RWPE1 (cell line): ENCODE results near the gene GRM1.
A peak's percentile ranks its signal among the peaks of the same experiment; 100 is the strongest.

Experiments
- CTCF ChIA-PET: fragments of 350-600 bp; sonication (Branson Sonifier 250); formaldehyde crosslinking; extraction: SDS; loops from one replicate; lab custom pipeline; 2021; lab: Yijun Ruan, JAX
- POLR2A ChIA-PET: fragments of 400-600 bp; formaldehyde crosslinking; extraction: SDS; loops from one replicate; lab custom pipeline; 2020; ENCODE audit warnings: antibody characterized with exemption; ENCODE audit not compliant: low non-redundant PET; lab: Yijun Ruan, JAX
- DNase-seq: peaks from one replicate; pipeline ENCODE4 v3.0.0; 2012; ENCODE audit warnings: low spot score
- H3K27ac ChIP-seq: fragments of 450-650 bp; 2 replicates; pipeline ENCODE4 v1.5.1; 2017
- CTCF ChIP-seq: fragments of 450-650 bp; conservative IDR thresholded peaks from 2 replicates; pipeline ENCODE4 v1.5.1; 2017; ENCODE audit warnings: low read depth, mild to moderate bottlenecking

GRM1 gene

GRCh38 chr6:146028252-146028795, 538 bp upstream of the GRM1 start:
- CTCF ChIA-PET: interaction anchor here (0.6 to 1.0 kb wide), 2 partner anchors 41 to 757 kb away, joined by 3 to 4 read pairs; no protein-coding TSS in a partner anchor
- no peak for TF ChIP-seq CTCF
- peak; percentile 71 for DNase-seq
- POLR2A ChIA-PET: no interaction called here
- no peak overlapping the region for H3K27ac ChIP-seq

DNA sequence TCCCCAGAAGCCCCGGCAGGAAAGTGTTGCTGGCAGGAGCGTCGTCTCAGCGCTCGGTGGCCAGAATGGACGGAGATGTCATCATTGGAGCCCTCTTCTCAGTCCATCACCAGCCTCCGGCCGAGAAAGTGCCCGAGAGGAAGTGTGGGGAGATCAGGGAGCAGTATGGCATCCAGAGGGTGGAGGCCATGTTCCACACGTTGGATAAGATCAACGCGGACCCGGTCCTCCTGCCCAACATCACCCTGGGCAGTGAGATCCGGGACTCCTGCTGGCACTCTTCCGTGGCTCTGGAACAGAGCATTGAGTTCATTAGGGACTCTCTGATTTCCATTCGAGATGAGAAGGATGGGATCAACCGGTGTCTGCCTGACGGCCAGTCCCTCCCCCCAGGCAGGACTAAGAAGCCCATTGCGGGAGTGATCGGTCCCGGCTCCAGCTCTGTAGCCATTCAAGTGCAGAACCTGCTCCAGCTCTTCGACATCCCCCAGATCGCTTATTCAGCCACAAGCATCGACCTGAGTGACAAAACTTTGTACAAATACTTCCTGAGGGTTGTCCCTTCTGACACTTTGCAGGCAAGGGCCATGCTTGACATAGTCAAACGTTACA, 817 bp downstream of the GRM1 start:
- CTCF ChIA-PET: interaction anchor here (0.7 to 1.0 kb wide), 2 partner anchors 22 to 756 kb away, joined by 3 to 4 read pairs; no protein-coding TSS in a partner anchor
- no peak for DNase-seq
- POLR2A ChIA-PET: no interaction called here
- no peak overlapping the region for H3K27ac ChIP-seq
- no peak for TF ChIP-seq CTCF

- CTCF ChIA-PET: interaction anchor here (0.7 kb wide), 1 partner anchor 1497 kb away, joined by 3 read pairs; no protein-coding TSS in a partner anchor
- no peak for TF ChIP-seq CTCF
- POLR2A ChIA-PET: no interaction called here
- no peak overlapping the region for H3K27ac ChIP-seq
- DNase-seq: no peak
Measured at GRCh38 chr6:146032387-146032786, 3.5 kb downstream of the GRM1 start.

DNA sequence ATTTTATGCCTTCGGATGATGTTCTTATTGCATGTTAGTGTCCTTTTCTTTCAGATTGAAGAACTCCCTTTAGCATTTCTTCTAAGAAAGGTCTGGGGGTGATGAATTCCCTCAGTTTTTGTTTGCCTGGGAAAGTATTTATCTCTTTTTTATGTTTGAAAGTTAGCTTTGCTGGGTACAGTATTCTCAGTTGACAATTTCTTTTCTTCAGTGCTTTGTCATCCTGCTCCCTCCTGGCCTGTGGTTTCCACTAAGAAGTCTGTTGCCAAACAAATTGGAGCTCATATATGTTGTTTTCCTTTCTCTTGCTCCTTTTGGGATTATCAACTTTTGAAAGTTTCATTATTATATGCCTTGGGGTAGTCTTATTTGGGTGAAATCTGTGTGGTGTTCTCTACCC, 11.5 kb downstream of the GRM1 start:
- POLR2A ChIA-PET: no interaction called here
- DNase-seq: no peak
- CTCF ChIA-PET: interaction anchor here (0.5 kb wide), 1 partner anchor 293 kb away, joined by 3 read pairs; no protein-coding TSS in a partner anchor
- no peak for TF ChIP-seq CTCF
- H3K27ac ChIP-seq: no peak overlapping the region

DNA sequence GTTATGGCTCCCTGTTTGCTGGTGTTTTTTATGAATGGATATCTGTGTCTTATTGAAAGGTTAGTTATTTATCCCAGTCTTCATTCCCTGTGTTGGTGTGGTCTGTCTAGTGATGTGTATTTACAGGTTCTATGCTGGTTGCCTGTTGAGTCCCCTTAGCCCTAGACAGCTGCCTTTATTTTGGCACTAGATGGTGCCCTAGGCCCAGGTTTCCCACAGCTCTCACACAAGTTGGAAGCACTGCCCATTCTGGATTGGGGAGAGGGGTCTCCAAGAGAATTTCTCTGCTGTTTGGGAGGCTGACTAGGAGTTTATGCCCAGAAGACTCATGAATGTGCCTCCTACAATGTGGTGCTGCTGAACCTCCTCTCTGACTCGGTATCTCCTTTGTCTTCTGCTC, 12.4 kb downstream of the GRM1 start:
- ChIA-PET POLR2A (no interaction called here), CTCF (interaction anchor here (0.7 kb wide), 1 partner anchor 658 kb away, joined by 3 read pairs; no protein-coding TSS in a partner anchor)
- no peak; the same call in 1 of the 2 replicates for TF ChIP-seq CTCF
- H3K27ac ChIP-seq: no peak overlapping the region
- DNase-seq: no peak

- TF ChIP-seq CTCF: no peak
- ChIA-PET POLR2A (no interaction called here), CTCF (no interaction called here)
- no peak overlapping the region for H3K27ac ChIP-seq
- no peak for DNase-seq
Measured at GRCh38 chr6:146047371-146047770, 18.5 kb downstream of the GRM1 start.
